ENCODE results near the gene FZR1.
"Not testable (repeated sequence)": the region's sequence is repeated elsewhere in the genome, so short reads cannot be mapped to it uniquely, and the experiment has no call there.

The FZR1 gene

DNA sequence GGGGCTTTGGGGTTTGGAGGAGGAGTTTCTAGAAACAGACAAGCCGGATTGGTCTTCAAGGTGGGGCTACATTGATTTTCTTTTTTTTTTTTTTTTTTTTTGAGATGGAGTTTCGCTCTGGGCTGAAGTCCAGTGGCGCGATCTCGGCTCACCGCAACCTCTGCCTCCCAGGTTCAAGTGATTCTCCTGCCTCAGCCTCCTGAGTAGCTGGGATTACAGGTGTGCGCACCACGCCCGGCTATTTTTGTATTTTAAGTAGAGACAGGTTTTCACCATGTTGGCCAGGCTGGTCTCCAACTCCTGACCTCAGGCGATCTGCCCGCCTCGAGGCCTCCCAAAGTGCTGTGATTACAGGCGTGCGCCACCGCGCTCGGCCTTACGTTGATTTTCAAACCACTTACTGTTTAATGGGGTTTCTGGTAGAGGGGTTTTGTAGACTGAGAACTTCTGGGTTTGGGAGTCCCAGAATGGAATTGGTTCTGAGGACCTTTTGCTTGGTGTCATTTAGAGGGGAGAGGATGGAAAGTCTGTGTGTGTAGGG, 2.1 kb downstream of the FZR1 start:
- not testable (repeated sequence) for H3K4me3 ChIP-seq (ENCODE audit: low read length)
- peaks cover 32% of the 10 kb centered on the region for H3K36me3 ChIP-seq (ENCODE audit: insufficient read depth, low read length)

DNA sequence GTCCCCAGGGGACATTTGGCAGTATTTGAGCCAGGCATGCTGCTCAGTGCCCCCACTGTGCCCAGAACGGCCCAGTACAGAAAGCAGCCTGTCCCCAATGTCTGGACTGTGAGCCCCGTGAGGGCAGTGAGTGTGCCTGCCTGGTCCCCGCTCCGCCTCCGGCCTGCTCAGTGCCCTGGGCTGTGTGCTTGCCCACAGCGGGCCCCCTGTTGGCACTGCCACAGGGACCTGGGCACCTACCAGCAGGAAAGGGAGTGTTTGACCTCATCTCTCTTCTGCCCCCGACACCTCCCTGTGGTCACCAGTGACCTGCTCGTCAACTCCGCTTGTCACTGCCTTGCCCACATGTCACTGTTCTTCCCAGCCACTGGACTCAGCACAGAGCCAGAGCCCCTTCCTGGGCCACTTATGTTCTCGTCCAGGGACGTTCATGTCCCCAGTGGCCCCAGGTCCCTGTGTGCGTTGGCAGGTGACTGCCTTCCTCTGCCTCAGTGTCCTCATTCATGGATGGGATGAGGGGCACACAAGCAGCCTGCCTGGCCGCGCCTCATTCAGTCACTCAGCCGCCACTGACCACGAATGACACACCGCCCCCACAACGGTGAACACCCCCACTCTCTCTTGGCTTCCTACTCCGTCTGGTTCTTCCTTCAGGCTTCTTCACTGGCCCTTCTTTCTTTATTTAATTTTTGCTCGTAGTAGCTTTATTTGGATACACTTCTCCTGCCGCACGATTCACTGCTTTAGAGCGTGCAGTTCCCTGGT, 2.8 kb downstream of the FZR1 start:
- no peaks in the 10 kb centered on the region for H3K9me3 ChIP-seq (ENCODE audit: low read length)
- H2AFZ ChIP-seq (ENCODE audit: low read depth, low read length): no peak overlapping the region
- peaks cover 37% of the 10 kb centered on the region for H3K36me3 ChIP-seq (ENCODE audit: insufficient read depth, low read length)
- H3K4me3 ChIP-seq (ENCODE audit: low read length): no peak overlapping the region
- H3K4me1 ChIP-seq (ENCODE audit: insufficient read depth, low read length): peaks cover 12% of the 10 kb centered on the region
- H3K27me3 ChIP-seq (ENCODE audit: insufficient read depth, low read length): no peaks in the 10 kb centered on the region

More for the DNA sequence above, 2.1 kb downstream of the FZR1 start:
- H3K9me3 ChIP-seq (ENCODE audit: low read length); H3K27me3 ChIP-seq (ENCODE audit: insufficient read depth, low read length); H2AFZ ChIP-seq (ENCODE audit: low read depth, low read length): not testable (repeated sequence)
- peaks cover 12% of the 10 kb centered on the region for H3K4me1 ChIP-seq (ENCODE audit: insufficient read depth, low read length)

- Histone ChIP-seq H3K4me3 (ENCODE audit: low read length) (no peak overlapping the region), H3K36me3 (ENCODE audit: insufficient read depth, low read length) (peaks cover 39% of the 10 kb centered on the region), H3K27me3 (ENCODE audit: insufficient read depth, low read length) (no peaks in the 10 kb centered on the region), H2AFZ (ENCODE audit: low read depth, low read length) (no peak overlapping the region), H3K9me3 (ENCODE audit: low read length) (no peaks in the 10 kb centered on the region), H3K4me1 (ENCODE audit: insufficient read depth, low read length) (peaks cover 12% of the 10 kb centered on the region)
These were observed 3.5 kb downstream of the FZR1 start for GRCh38 chr19:3509566-3509989.

GRCh38 chr19:3510727-3511126, 4.6 kb downstream of the FZR1 start:
- Histone ChIP-seq H3K4me1 (ENCODE audit: insufficient read depth, low read length) (peaks cover 8% of the 10 kb centered on the region), H3K4me3 (ENCODE audit: low read length) (no peak overlapping the region), H2AFZ (ENCODE audit: low read depth, low read length) (no peak overlapping the region), H3K27me3 (ENCODE audit: insufficient read depth, low read length) (no peaks in the 10 kb centered on the region), H3K36me3 (ENCODE audit: insufficient read depth, low read length) (peaks cover 39% of the 10 kb centered on the region), H3K9me3 (ENCODE audit: low read length) (no peaks in the 10 kb centered on the region)

DNA sequence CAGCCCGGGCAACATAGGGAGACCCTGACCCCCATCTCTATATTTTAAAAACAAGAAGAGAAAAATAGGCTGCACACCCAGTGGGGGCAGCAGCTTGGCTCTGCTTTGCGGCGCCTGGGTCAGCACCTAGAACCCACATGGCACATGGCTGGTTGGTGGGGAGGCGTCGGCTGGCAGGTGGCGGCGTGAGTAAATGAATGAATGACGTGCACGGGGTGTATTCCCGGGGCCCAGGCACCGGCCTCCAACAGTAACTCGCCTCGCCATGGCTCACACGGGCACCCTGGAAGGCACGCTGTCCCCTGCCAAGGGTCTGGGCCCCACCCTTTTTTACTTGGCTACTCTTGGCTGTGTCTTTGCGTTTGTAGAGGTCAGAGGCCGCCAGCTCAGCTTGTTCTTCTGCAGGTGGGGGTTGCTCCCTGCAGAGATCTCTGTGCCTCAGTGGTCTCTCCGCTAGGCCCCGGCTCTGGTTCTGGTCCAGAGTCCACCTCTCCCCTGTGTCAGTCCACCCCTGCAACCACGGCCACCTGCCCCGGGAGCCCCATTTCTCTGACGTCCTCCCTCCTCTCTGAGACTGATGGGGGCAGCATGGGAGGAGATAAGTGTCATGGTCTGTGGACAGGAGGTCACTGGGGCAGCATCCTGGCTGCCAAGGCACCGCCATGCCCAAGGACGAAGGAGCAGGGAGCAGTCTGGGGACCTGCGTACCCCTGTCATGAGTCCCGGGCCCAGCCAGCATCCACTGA, 5.6 kb downstream of the FZR1 start:
- Histone ChIP-seq H3K36me3 (ENCODE audit: insufficient read depth, low read length) (peaks cover 41% of the 10 kb centered on the region), H3K4me1 (ENCODE audit: insufficient read depth, low read length) (peaks cover 8% of the 10 kb centered on the region), H3K9me3 (ENCODE audit: low read length) (no peaks in the 10 kb centered on the region), H3K27me3 (ENCODE audit: insufficient read depth, low read length) (no peaks in the 10 kb centered on the region), H3K4me3 (ENCODE audit: low read length) (no peak overlapping the region), H2AFZ (ENCODE audit: low read depth, low read length) (no peak overlapping the region)

DNA sequence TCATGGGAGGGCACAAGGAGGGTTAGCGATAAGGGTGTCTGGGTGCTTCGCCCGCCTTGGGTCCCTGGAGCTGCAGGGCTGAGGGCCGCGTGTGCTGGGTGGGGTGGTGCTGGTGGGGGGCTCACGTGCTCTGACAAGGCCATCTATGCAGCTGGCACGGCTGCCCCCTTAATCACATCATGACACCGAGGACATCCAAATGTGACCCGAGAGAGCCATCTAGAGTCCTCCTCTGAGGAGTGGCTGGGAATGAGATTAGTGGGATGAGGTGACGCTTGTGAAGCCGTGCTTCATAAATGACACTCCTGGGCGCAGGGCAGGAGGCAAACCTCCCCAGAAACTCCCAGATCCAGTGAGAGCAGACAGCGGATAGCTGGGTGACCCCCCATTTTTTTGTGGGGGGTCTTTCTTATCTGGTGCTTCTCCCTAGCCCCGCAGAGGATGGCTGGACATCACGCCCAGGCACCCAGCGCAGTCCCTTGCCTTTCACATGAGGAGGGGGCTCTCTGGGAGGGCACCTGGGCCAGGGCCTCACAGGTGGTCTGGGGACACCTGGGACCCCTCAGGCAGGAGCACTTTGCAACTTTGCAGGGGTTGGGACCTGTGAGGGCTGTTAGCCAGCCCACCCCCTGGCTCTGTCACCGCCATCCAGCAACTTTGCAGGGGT, 6.6 kb downstream of the FZR1 start:
- H3K27me3 ChIP-seq (ENCODE audit: insufficient read depth, low read length): no peaks in the 10 kb centered on the region
- H2AFZ ChIP-seq (ENCODE audit: low read depth, low read length): no peak overlapping the region
- H3K36me3 ChIP-seq (ENCODE audit: insufficient read depth, low read length): peaks cover 44% of the 10 kb centered on the region
- H3K4me1 ChIP-seq (ENCODE audit: insufficient read depth, low read length): peaks cover 2% of the 10 kb centered on the region
- H3K4me3 ChIP-seq (ENCODE audit: low read length): no peak overlapping the region
- no peaks in the 10 kb centered on the region for H3K9me3 ChIP-seq (ENCODE audit: low read length)

- H3K4me3 ChIP-seq (ENCODE audit: low read length): no peak overlapping the region
- H3K4me1 ChIP-seq (ENCODE audit: insufficient read depth, low read length): no peaks in the 10 kb centered on the region
- H3K36me3 ChIP-seq (ENCODE audit: insufficient read depth, low read length): peaks cover 44% of the 10 kb centered on the region
- H3K27me3 ChIP-seq (ENCODE audit: insufficient read depth, low read length): no peaks in the 10 kb centered on the region
- H3K9me3 ChIP-seq (ENCODE audit: low read length): no peaks in the 10 kb centered on the region
- no peak overlapping the region for H2AFZ ChIP-seq (ENCODE audit: low read depth, low read length)
These were observed 7.4 kb downstream of the FZR1 start for GRCh38 chr19:3513229-3514140.

- H3K36me3 ChIP-seq (ENCODE audit: insufficient read depth, low read length): peaks cover 45% of the 10 kb centered on the region
These were observed 8.8 kb downstream of the FZR1 start for GRCh38 chr19:3514930-3515329.

DNA sequence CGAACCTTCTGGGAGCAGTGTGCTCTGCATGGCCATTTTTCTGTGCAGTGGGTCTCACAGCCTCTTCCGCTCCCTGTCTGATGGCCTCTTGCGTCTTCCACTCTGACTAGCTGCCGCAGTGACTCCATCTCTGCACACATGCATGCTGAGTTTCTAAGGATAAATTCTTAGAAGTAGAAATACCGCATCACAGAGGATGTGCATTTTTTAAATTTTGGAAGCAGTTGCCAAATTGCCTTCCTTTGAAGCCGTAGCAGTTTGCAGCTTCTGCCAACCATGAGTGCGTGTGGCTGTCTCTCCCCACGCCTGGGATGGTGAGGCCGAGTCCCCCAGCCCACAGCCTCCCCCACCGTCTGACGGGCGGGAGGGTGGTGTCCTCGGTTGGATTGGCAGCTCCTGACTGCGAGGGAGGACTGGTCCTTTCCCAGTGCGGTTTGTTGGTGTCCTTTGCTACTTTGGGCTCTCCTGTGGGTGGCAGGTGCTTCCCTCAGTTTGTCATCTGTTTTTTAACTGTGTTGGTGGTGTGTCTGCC, 9.8 kb downstream of the FZR1 start:
- H3K27me3 ChIP-seq (ENCODE audit: insufficient read depth, low read length): no peaks in the 10 kb centered on the region
- no peaks in the 10 kb centered on the region for H3K9me3 ChIP-seq (ENCODE audit: low read length)
- no peak overlapping the region for H2AFZ ChIP-seq (ENCODE audit: low read depth, low read length)
- no peak overlapping the region for H3K4me3 ChIP-seq (ENCODE audit: low read length)
- H3K36me3 ChIP-seq (ENCODE audit: insufficient read depth, low read length): peaks cover 41% of the 10 kb centered on the region
- no peaks in the 10 kb centered on the region for H3K4me1 ChIP-seq (ENCODE audit: insufficient read depth, low read length)

More at GRCh38 chr19:3514930-3515329, 8.8 kb downstream of the FZR1 start:
- Histone ChIP-seq H2AFZ (ENCODE audit: low read depth, low read length) (no peak overlapping the region), H3K4me1 (ENCODE audit: insufficient read depth, low read length) (no peaks in the 10 kb centered on the region), H3K9me3 (ENCODE audit: low read length) (no peaks in the 10 kb centered on the region), H3K4me3 (ENCODE audit: low read length) (no peak overlapping the region), H3K27me3 (ENCODE audit: insufficient read depth, low read length) (no peaks in the 10 kb centered on the region)

GRCh38 chr19:3516675-3517207, 10.6 kb downstream of the FZR1 start:
- no peak overlapping the region for H2AFZ ChIP-seq (ENCODE audit: low read depth, low read length)
- H3K36me3 ChIP-seq (ENCODE audit: insufficient read depth, low read length): peaks cover 41% of the 10 kb centered on the region
- H3K9me3 ChIP-seq (ENCODE audit: low read length): no peaks in the 10 kb centered on the region
- no peaks in the 10 kb centered on the region for H3K4me1 ChIP-seq (ENCODE audit: insufficient read depth, low read length)
- no peak overlapping the region for H3K4me3 ChIP-seq (ENCODE audit: low read length)
- no peaks in the 10 kb centered on the region for H3K27me3 ChIP-seq (ENCODE audit: insufficient read depth, low read length)

DNA sequence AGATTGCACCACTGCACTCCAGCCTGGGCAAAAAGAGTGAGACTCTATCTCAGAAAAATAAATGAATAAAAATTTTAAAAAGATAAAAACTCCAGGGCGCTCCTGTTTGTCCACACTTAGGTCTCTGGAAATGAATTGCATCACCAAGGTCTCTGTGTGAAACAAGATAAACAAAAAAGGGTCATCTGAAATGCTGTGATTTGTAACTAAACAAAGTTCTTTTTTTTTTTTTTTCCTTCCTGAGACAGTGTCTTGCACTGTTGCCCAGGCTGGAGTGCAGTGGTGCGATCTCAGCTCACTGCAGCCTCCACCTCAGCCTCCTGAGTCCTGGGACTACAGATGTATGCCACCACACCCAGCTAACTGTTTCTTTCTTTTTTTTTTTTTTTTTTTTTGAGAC, 11.5 kb downstream of the FZR1 start:
- Histone ChIP-seq H3K27me3 (ENCODE audit: insufficient read depth, low read length) (no peaks in the 10 kb centered on the region), H2AFZ (ENCODE audit: low read depth, low read length) (no peak overlapping the region), H3K9me3 (ENCODE audit: low read length) (no peaks in the 10 kb centered on the region), H3K4me1 (ENCODE audit: insufficient read depth, low read length) (no peaks in the 10 kb centered on the region), H3K36me3 (ENCODE audit: insufficient read depth, low read length) (peaks cover 43% of the 10 kb centered on the region), H3K4me3 (ENCODE audit: low read length) (no peak overlapping the region)

- Histone ChIP-seq H3K4me1 (ENCODE audit: insufficient read depth, low read length) (no peaks in the 10 kb centered on the region), H3K9me3 (ENCODE audit: low read length) (no peaks in the 10 kb centered on the region), H3K4me3 (ENCODE audit: low read length) (no peak overlapping the region), H3K27me3 (ENCODE audit: insufficient read depth, low read length) (no peaks in the 10 kb centered on the region), H2AFZ (ENCODE audit: low read depth, low read length) (no peak overlapping the region), H3K36me3 (ENCODE audit: insufficient read depth, low read length) (peaks cover 43% of the 10 kb centered on the region)
These were observed 12.1 kb downstream of the FZR1 start for GRCh38 chr19:3518255-3518654.
